GF-D8 (cell line): Measurements from ENCODE around the gene NME9.

Experiments
- DNase-seq: peaks from one replicate; lab custom pipeline; 2025; lab: John Stamatoyannopoulos, UW

NME9 gene

DNA sequence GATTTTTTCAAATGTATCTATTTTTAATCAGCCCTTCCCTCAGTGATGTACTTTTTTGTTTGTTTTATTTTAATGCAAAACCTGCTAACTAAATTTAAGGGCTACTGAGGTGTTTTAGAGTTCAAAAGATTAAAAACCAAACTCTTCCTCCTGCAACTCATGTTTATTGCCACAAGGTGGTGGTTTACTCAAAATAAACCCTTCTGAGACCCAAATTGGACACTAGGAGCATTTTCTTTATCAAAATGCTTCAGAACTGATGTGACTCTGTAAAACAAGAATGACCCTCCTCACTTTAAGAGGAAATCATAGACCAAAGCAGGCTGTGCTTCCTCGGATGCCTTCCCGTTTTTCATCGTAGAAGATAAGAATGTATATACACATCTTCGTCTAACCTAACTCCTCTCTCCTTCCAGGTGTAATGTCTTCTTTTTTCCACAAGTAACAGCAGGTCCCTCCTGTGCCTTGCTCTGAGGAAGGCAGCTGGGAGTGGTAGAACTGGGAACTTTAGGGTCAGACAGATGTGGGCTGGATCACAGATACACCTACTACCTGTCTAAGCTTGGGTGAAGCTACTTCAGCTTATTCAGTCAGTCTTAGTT lies 2.9 kb upstream of the NME9 start:
- no peak for DNase-seq

DNA sequence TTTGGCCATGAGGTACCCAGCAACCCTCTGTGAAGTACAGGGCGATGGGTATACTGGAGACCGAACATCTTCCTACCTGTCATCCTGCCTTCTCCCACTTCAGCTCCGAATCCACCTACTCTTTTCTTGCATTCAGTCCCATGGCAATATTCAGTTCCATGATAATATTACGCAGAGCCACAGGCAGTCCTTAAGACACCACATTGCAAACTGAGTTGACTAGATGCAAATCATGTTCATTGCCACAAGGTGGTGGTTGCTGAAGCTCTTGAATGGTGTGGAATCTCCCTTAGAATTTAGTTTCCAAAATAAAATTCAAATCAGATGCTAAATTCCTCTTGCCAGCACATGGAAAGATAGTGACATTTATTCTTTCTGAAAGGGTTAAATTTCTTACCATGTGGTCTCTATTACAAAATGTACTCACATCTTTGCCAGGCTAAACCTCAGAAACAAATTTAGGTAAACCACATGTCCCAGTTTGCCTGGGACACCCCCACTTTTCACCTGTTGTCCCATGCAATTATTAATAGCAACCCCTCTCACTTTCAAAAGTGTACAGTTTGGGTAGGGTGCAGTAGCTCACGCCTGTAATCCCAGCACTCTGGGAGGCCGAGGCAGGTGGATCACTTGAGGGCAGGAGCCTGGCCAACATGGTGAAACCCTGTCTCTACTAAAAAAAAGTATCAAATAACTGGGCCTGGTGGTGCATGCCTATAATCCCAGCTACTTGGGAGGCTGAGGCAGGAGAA lies 1.7 kb upstream of the NME9 start:
- DNase-seq, result no peak

DNA sequence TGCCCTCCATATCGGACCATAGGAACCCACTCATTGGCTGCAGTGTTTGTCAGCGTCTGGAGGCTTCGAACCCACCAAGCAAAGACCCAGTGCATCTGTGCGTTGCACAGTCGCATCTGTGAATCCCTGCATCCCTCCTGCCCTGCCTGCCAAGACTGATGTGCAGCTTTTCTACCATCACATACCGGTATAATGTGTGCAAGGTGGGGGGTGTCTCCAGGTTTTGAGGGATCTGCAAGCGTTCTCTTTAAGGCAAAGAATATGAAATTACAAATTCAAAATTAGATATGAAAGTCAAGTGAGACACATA lies 288 bp upstream of the NME9 start:
- no peak for DNase-seq

DNA sequence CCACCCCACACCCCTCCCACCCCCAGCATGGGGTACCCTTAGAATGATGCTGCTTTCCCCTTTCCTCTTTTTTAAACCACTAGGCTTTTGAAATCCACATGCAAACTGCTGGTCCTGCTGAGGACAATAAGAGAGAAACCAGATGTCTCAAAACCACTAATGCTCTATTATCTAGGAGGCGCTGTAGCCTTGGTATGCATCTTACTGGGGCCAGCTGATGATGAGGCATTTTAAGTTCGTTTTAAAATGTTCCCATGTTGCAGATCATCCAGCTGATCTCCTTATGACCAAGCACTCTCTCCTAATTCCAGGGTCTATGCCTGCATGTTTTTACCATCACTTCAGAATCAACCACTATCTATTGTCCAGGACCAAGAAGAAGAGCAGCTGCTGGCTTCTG lies 1.3 kb downstream of the NME9 start:
- no peak for DNase-seq

DNA sequence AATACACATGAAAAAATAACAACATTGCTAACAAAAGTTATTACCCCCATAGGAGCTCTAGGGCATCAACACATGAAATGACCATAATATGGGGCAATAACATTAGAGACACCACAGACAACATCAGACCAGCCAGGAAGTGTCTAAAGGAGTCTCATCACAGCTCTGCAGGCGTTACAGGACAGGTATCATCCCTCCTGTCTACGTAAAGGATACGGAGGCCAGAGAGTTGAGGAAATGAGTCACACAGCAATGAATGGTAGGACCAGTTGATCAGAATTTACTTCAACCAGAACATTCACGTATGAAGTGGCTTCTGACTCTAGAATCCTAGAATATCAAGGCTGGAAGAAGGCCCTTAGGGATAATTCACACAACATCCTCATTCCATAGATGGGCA lies 1.8 kb downstream of the NME9 start:
- DNase-seq, result no peak

DNA sequence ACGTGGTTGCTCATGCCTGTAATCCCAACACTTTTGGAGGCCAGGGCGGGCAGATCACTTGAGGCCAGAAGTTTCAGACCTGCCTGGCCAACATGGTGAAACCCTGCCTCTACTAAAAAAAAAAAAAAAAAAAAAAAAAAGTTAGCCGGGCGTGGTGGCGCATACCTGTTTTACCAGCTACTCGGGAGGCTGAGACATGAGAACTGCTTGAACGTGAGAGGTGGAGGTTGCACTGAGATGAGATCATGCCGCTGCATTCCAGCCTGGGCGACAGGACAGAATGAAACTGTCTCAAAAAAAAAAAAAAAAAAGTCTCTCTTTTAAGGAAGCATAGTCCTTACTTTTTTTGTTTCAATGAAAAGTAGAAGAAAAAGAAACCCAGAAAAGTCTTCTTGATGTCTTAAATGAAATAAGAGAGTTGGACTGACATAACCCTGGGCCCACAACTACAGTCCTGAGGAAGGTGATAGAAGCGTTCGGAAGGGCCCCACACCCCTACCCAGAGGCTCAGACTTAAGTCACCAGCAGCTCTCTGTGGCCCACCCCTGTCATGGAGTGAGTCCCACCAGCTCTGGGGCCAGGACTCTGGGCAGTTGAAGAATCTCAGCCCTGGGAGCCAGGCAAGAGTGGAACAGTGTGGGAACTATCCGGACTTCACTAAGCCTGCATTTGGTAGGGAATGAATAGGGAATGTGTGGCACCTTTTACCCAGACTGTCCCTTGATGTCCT lies 2.6 kb downstream of the NME9 start:
- no peak for DNase-seq

DNA sequence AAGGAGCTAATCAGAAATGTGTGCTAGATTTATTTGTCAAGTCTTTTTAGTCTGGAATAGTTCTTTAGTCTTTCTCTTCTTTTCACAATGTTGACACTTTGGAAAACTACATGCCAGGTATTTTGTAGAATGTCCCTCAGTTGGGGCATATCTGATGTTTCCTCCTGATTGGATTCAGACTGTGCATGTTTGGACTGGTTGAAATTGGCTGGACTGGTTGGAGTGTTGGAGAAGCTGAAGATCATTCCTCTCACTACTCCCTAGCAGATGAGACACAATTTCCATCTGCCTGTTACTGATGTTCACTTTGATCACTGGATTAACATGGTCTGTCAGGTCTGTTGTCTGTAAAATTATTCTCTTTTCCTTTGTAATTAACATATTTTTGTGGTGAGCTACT lies 3.7 kb downstream of the NME9 start:
- DNase-seq, result no peak

DNA sequence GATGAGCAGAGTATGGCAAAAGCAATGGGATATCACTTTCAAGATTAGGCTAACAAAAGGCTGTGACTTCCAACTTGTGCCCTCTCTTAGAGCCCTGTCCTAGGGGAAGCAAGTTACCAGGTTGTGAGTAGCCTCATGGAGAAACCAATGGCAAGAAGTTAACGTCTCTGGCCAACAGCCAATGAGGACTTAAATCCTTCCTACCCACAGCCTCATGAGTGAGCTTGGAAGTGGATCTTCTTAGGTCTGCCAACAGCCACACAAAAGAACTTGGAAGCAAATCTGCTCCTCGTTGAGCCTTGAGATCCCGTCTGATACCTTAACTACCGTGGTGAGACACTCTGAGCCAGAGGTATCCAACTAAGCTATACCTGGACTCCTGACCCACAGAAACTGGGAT lies 5.7 kb downstream of the NME9 start:
- no peak for DNase-seq

DNA sequence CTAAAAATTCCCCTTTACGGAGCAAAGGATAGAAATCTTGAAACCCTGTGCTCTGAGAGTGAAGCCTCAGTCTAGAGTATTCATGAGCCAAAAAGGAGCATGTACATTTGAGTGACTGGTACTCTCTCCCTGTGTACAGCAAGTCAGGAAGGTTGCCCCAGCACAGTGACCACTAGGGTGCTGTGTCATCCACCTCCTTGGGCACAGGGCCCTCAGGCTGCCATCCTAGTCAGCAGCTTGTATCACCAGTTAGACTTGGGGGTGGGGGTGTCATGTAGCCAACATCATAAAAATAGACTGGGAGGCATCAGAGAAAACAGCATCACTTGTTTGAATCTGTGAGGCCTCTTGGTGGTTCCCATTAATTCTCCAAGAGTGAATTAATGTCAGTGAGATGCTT lies 12.0 kb downstream of the NME9 start:
- DNase-seq, result no peak

DNA sequence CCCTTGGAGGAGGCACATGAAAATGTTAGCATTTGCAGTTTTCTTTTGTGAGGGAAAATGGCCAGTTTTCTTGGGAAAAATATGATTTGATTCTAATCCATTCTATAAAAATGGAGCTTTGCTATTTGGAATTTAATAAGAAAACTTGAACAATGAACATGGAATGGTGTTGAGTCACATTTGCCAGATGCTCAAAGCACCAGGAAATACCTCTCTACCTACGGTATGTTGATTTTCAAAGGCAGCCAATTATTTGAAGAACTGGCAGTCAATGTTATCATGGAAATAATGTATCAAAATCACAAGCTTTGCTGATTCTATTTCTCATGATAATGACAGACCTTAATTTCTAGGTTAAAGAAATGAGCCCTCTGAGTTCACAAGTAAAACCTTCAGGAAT lies 14.9 kb downstream of the NME9 start:
- DNase-seq, result no peak

DNA sequence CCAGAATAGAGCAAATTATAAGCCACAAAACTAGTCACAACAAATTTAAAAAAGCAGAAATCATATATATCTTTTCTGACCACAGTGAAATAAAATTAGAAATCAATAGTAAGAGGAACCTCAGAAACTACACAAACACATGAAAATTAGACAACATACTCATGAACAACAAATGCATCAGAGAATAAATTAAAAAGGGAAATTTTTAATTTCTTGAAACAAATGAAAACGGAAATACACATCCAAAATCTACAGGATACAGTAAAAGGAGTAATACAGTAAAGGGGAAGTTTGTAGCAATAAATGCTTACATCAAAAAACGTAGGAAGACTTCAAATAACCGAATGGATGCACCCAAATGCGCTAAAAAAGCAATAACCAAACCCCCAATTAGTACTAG lies 19.2 kb downstream of the NME9 start:
- DNase-seq, result no peak

DNA sequence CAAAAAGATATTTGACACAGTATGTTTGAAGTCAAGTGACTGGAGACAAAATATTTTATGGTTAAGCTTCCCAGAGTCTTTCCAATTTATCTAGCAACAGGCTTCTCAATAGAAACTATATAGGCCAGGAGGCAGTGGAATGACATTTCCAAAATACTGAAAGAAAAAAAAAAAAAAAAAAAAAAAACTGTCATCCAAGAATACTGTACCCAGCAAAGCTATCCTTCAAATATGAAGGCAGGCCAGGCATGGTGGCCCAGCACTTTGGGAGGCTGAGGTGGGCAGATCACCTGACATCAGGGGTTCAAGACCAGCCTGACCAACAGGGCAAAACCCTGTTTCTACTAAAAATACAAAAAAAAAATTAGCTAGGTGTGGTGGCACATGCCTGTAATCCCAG lies 20.9 kb downstream of the NME9 start:
- no peak for DNase-seq

DNA sequence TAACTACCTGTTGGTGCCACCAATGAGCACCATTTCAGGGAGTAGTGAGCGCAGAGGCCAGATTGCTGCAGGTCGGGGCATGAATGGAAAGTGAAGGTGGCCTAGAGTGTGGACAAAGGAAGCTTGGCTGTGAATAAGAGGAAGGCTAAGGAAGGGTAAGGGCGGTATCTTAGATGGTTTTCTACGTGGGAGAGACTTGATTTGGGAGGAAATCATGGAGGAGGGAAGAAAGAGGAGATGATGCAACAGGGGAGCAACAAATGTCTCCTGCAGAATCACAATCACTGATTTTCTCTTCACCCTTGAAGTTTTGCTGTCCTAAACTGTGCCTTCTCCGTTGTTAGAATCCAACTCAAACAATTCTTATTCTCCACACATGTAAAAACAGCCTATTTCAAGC lies 21.8 kb downstream of the NME9 start:
- no peak for DNase-seq

DNA sequence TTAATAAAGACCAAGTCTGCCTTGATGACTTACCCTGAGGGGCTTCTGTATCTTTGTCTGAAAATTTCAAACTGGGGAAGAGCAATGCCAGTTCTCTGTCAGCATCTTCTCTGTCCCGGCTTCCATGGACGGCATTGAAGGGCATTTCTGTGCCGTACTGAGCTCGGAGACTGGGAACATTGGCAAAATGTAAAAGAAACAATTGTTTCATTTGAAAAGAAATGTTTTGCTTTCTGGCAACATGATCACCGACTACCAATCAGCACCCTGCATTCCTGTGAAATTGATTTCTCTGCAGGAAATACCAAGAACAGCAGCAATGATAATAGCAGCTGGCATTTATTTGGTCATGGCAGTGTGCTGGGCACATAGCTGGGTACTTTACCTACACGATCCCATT lies 26.2 kb downstream of the NME9 start:
- no peak for DNase-seq

DNA sequence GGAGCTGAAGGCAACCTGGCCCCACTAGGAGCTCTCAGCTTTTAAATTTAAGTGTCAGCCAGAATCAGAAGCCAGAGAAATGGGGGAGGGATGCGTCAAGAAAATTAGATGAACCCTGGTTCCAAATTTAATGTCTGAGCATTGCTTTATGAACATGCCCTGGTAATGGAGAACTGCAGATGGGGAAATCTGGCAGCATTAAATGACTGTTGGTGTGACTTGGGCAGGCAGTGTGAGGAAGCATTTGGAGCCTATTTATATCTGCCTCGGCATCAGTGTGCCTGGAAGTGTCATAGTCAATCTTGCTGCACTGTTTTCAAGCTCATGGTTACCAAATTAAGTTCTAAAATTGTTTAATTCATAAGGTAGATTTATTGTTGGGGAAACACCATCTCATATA lies 29.0 kb downstream of the NME9 start:
- DNase-seq, result no peak

DNA sequence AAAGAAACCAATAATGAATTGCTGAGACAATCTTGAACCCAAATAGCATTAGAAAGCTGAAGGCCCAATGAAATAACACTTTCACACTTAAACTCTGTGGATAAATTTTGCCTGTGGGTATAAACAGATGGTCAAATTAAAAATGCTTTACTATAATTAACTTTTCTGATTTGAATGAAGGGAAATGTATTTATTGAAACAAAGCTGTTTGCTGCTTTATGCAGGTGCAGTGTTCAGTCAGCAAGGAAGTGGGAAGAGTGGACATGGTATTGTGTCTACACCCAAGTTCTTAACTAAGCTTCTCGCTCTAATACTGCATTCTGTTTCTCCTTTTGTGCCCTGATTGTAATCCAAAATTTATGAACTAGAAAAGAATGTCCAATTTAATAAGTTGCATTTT lies 31.8 kb downstream of the NME9 start:
- DNase-seq, result no peak

DNA sequence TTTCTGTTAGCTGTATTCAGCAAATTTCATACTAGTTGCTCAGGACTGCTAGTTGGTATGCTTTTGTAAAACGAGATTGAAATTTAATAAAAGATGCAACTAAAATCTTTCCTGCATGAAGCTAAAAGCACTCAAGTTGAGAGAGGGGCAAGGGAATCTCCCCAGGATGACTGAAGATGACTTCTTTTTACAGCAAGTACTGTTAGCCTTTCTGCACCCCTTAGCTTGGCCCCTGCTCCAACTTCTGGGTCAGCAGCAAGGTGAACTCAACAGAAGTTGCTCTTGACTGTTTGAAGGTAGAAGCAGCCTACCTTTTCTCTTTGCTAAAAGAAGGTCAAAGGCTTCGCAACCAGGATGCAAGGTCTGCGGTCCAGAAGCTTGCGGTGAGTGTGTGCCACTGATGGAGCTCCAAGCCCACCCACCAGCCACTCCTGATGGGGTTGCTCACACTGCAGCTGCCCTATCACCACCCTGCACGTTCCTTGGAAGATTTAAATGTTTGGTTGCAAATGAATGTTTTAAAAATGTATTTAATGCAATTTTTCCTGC lies 32.5 kb downstream of the NME9 start:
- no peak for DNase-seq

DNA sequence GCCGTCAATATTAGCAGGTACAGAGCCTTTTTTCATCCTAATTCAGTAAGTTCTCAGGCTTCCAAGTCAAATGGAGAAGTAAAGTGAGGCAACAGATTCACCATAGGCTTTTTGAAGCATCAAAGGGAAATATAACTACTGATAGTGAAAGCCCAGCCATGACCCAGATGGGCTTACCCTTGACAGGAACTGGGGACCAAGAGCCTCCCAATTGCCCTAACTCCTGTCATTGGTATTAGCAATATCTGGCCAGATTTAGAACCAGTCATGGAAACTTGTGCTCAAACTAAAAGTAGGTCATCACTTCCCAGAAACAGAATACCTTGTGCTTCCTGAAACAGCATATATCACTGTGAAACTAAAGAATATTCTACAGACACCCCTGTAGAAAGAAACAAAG lies 33.0 kb downstream of the NME9 start:
- no peak for DNase-seq

DNA sequence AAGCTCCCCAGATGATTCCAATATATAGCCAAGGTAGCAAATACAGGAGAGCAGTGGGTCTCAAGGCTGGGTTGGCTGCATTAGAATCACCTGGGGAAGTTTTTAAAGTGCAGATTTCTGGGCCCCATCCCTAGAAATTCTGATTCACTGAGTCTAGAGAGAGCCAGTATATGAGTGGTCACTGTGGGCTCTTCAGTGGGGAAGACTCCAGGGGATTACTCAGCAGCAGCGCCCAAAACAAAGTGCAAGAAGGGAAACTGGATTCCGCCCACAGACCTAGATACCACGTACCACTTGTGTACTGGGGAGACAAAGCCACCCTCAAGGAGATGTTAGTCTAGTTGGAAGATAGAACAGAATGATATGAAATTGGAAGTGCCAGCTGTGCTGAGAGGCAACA lies 40.0 kb downstream of the NME9 start:
- no peak for DNase-seq

DNA sequence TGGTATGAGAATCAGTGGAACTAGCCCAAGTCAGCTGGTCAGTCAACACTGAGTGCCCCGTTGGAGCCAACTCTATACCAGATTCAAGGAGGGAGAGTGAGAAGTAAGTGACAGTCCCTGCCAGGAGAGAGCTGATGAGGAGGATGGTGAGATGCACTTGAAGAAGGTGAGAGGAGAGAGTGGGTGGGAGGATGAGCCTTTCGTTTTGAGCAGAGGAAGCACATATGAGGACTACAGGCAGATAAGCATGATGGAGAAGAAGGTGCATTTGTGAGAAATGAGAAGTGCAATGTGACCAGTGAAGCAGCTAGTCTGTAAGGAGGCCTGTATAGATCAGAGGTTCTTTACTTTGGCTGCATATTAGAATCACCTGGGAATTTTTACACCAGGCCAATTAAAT lies 40.4 kb downstream of the NME9 start:
- DNase-seq, result no peak

DNA sequence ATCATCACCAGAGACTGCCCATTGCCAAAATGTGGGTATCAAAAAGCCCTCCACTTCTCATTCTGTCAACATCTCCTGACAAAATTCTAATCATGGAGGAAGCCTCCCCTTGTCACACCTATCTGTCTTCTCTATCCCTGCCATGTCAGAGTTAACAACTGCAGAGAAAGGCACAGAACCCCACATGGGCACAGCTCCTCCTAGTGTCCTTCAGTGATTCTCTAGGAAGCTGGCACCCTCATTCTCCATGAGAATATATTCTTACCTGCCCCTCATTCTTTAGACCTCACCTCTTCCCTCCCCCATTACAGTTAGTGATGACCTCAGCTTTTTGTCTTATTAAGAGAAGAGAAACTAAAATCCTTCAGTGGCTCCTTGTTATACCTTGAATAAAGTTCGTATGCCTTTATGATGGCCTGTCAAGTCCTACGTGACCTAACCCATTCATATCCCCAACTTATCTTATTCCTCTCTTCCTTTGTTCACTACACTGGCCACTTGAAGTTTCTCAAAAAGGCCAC lies 44.6 kb downstream of the NME9 start:
- DNase-seq, result no peak

DNA sequence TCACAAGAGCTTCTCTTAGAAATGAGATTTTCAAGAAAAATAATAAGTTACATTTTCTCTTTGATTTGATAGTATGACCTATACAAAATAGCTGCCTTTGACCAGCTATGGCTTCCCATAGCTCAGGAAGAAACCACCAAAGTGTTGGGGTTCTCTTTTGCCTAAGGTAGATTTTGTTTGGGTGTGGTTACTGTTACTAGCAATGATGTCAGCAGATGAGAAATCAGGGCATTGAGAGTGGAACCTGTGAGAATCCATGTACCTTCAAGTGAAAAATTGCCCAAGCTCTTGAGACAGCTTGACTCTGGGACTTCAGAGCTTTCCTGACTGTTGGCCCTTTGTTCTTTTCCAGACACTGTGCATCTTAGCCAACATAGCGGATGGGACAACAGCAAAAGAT lies 45.6 kb downstream of the NME9 start:
- no peak for DNase-seq

DNA sequence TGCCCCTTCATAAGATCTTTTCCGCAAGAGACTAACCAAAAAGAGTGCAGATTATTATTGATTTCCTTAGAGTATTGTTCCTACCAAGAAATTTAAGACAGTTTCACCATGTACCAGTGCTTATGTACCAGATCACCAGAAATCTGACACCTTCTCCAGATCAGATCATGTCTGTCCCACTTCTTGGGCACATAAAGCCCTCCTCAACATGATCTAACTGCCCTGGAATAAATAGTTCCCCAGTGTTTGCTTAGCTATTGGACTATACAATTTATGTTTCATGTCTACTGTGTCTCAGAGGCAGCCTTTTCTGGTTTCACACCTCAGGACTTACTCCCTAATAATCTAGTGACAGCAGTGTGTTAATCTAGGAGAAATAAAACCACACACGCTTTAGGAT lies 46.8 kb downstream of the NME9 start:
- DNase-seq, result no peak
